Nephron progenitor cell (in vitro differentiated cells): ENCODE data around the gene TP73.
"Not testable (repeated sequence)": the region's sequence is repeated elsewhere in the genome, so short reads cannot be mapped to it uniquely, and the experiment has no call there.

ENCODE experiments used
- DNase-seq: peaks from one replicate; pipeline ENCODE4 v3.0.0; 2021
- H3K27ac Mint-ChIP-seq: 2 replicates; pipeline ENCODE4 v1.8.0; 2021; ENCODE audit warnings: mild to moderate bottlenecking, moderate library complexity, mixed read lengths
- H3K27me3 Mint-ChIP-seq: 2 replicates; pipeline ENCODE4 v1.8.0; 2021; ENCODE audit warnings: mild to moderate bottlenecking, low read depth, mixed read lengths; ENCODE audit not compliant: poor library complexity
- H3K36me3 Mint-ChIP-seq: 2 replicates; pipeline ENCODE4 v1.8.0; 2021; ENCODE audit warnings: low read depth, mixed read lengths
- H3K4me1 Mint-ChIP-seq: 2 replicates; pipeline ENCODE4 v1.8.0; 2021; ENCODE audit warnings: mixed read lengths
- H3K4me3 Mint-ChIP-seq: 2 replicates; pipeline ENCODE4 v1.8.0; 2021; ENCODE audit warnings: mild to moderate bottlenecking, moderate library complexity, mixed read lengths
- H3K9me3 Mint-ChIP-seq: 2 replicates; pipeline ENCODE4 v1.8.0; 2021; ENCODE audit warnings: mild to moderate bottlenecking, moderate library complexity, mixed read lengths
- CTCF ChIP-seq: fragments of 200-600 bp; sonication (generic); IDR thresholded peaks from 2 replicates; pipeline ENCODE4 v1.5.0; 2021; ENCODE audit warnings: antibody characterized with exemption

Gene TP73

GRCh38 chr1:3717715-3718601 is 65.6 kb downstream of the TP73 start:
- H3K27ac Mint-ChIP-seq, result no peak overlapping the region
- H3K4me1 Mint-ChIP-seq, result no peaks in the 10 kb centered on the region
- no peak for TF ChIP-seq CTCF
- no peak overlapping the region for H3K4me3 Mint-ChIP-seq
- peak; percentile 91 for DNase-seq
- H3K9me3 Mint-ChIP-seq, result no peaks in the 10 kb centered on the region
- H3K36me3 Mint-ChIP-seq, result no peaks in the 10 kb centered on the region
- peaks cover 39% of the 10 kb centered on the region for H3K27me3 Mint-ChIP-seq

- no peaks in the 10 kb centered on the region for H3K36me3 Mint-ChIP-seq
- no peaks in the 10 kb centered on the region for H3K4me1 Mint-ChIP-seq
- H3K4me3 Mint-ChIP-seq, result no peak overlapping the region
Measured at GRCh38 chr1:3718764-3719163, 66.4 kb downstream of the TP73 start.

GRCh38 chr1:3721955-3722465 is 69.7 kb downstream of the TP73 start:
- DNase-seq, result no peak
- Mint-ChIP-seq H3K4me3 (no peak overlapping the region), H3K36me3 (no peaks in the 10 kb centered on the region), H3K27me3 (peaks cover 30% of the 10 kb centered on the region), H3K9me3 (no peaks in the 10 kb centered on the region), H3K4me1 (no peaks in the 10 kb centered on the region), H3K27ac (no peak overlapping the region)
- no peak for TF ChIP-seq CTCF

More at GRCh38 chr1:3718764-3719163, 66.4 kb downstream of the TP73 start:
- Mint-ChIP-seq H3K27ac (no peak overlapping the region), H3K27me3 (peaks cover 39% of the 10 kb centered on the region), H3K9me3 (no peaks in the 10 kb centered on the region)
- no peak for TF ChIP-seq CTCF
- DNase-seq, result no peak

- H3K9me3 Mint-ChIP-seq, result no peaks in the 10 kb centered on the region
- no peak overlapping the region for H3K4me3 Mint-ChIP-seq
- H3K27me3 Mint-ChIP-seq, result peaks cover 33% of the 10 kb centered on the region
- no peak overlapping the region for H3K27ac Mint-ChIP-seq
- no peaks in the 10 kb centered on the region for H3K4me1 Mint-ChIP-seq
- H3K36me3 Mint-ChIP-seq, result no peaks in the 10 kb centered on the region
- TF ChIP-seq CTCF, result no peak
- DNase-seq, result no peak
Measured at GRCh38 chr1:3722846-3723245, 70.5 kb downstream of the TP73 start.

GRCh38 chr1:3724416-3725030 is 72.2 kb downstream of the TP73 start:
- H3K36me3 Mint-ChIP-seq, H3K4me3 Mint-ChIP-seq, H3K9me3 Mint-ChIP-seq, H3K4me1 Mint-ChIP-seq, H3K27ac Mint-ChIP-seq: not testable (repeated sequence)
- peaks cover 25% of the 10 kb centered on the region for H3K27me3 Mint-ChIP-seq
- peak; percentile 93 for DNase-seq
- TF ChIP-seq CTCF, result peak; percentile 92
